Activated T-cell treated with anti-CD3 and anti-CD28 coated beads for 1 hour (primary cell): ENCODE measurements around the gene GCH1.

Experiments used
- DNase-seq: peaks from one replicate; pipeline ENCODE4 v3.0.0-alpha.2; 2020; ENCODE audit warnings: low read depth

Gene GCH1

GRCh38 chr14:54797556-54797955, 105.1 kb downstream of the GCH1 start:
- no peak for DNase-seq

GRCh38 chr14:54796961-54797360, 105.7 kb downstream of the GCH1 start:
- DNase-seq, result no peak

- DNase-seq, result no peak
Measured at GRCh38 chr14:54794796-54795195, 107.8 kb downstream of the GCH1 start.

GRCh38 chr14:54794159-54794558, 108.5 kb downstream of the GCH1 start:
- DNase-seq, result no peak

GRCh38 chr14:54792288-54792687, 110.3 kb downstream of the GCH1 start:
- no peak for DNase-seq
